GM19240 (cell line): ENCODE measurements around the gene NTMT1.
A peak's percentile ranks its signal among the peaks of the same experiment; 100 is the strongest.

Source experiments
- DNase-seq: peaks from one replicate; pipeline ENCODE4 v3.0.0; 2011; ENCODE audit warnings: low spot score; ENCODE audit not compliant: insufficient read length

The NTMT1 gene

DNA sequence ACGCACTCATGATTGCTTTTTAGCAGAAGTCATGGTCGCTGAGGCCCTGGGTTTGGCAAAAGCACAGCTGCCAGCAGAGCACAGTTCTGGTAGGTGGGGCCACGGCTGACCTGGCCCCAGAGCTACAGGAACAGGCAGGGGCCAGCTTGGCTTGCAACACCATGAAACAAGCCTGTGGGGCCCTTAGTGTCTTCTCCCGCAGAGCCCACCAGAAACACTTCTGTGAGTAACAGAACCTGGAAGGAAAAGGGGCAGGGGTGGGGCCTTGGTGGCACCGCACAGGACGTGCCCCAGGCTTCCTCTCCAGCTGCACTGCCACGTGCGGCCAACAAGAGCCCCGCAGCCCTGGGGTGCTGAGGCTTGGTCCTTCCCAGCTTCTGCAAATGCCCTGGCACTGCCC lies 11.1 kb downstream of the NTMT1 start:
- no peak for DNase-seq

GRCh38 chr9:129637673-129638439 lies 11.9 kb downstream of the NTMT1 start:
- DNase-seq: no peak

DNA sequence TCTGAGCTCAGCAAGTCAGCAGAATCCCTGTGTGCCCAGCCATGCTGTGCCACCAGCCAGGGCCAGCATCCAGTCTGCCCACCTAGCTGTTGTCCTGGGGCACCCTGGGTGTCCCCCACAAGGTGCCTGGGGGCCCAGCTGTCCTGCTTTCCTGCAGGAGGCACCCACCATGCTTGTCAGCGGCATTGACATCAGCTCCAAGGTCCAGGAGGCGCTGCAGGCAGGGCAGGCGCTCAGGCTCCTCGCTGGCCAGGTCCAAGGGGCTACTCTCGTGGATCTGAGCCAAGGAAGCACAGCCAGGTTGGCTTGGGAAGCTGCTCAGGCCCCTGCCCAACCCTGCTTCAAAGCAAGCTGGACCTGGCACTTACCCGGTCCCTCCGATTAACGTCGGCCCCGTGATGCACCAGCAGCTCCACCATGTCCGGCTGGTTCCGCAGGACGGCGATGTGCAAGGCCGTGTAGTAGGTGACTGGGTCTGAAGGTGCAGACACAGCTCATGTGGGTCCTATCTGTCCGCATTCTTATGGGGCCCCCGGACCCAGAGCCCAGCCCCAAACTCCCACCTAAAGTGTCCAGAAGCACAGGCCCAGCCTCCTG lies 13.2 kb downstream of the NTMT1 start:
- no peak for DNase-seq

DNA sequence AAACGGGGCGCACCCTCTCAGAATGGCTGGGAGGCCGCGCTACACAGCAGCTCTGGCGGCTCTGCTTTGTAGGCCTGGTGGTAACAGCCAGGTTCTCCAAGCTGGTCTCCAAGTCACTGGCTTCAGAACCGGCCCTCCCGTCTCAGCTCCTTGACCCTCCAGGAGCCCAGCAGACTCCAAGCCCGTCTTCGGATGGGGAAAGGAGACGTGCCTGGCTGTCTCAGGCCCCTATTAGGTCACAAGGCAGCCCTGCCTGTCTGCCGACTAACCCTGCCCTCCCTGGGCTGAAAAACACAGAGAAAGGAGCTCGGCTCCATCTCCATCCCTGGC lies 13.8 kb downstream of the NTMT1 start:
- no peak for DNase-seq

GRCh38 chr9:129640086-129640870 lies 14.3 kb downstream of the NTMT1 start:
- DNase-seq: no peak

DNA sequence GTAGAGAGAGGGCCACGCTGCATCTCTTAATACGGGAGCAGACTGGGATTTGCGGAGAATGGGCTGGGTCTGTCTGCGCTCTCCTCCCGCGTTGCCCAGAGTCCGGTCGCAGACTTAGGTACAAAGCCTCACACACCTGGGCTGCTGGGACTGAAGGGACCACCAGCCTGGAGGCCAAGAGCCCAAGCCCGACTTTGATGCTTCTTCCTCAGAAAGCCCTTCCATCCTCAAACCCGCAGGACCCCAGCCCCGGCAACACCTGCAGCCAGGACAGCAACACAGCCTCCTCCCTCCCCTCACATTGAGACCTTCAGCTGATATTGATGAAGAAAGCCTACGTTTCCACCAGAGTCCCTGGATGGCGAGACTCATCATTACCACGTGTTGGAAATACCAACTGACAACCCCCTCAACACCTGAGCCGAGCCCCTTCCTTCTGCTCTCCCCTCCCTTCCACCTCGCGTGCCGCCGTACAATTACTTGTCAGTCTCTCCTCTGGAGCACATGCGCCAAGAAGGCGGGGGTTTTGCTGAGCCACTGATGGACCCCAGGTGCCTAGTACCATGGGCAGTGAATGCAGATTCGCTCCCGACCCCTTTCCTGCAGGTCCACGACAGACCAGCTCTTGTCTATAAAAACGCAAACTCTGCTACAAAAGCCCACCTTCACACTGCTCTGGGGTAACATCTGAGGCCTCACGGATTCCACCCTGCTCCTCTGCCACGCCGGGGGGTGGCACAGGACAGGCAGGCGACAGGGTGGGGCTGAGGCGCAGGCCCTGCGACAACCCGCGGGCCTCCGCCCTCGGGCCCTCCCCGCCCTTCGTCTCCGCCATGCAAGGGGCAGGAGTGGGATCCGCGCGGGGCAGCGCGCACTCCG lies 15.1 kb downstream of the NTMT1 start:
- no peak for DNase-seq

GRCh38 chr9:129641750-129642585 lies 16.0 kb downstream of the NTMT1 start, which contains the start of gene ASB6:
Gene ASB6 (minus strand): TSS chr9:129642151. CDS start chr9:129641999, 152 bp downstream.
- DNase-seq: peak; percentile 100

- DNase-seq: no peak
Observed at GRCh38 chr9:129643706-129644105, 17.7 kb downstream of the NTMT1 start.

- no peak for DNase-seq
Observed at GRCh38 chr9:129644365-129644764, 18.4 kb downstream of the NTMT1 start.

GRCh38 chr9:129644902-129645301 lies 18.9 kb downstream of the NTMT1 start:
- no peak for DNase-seq

DNA sequence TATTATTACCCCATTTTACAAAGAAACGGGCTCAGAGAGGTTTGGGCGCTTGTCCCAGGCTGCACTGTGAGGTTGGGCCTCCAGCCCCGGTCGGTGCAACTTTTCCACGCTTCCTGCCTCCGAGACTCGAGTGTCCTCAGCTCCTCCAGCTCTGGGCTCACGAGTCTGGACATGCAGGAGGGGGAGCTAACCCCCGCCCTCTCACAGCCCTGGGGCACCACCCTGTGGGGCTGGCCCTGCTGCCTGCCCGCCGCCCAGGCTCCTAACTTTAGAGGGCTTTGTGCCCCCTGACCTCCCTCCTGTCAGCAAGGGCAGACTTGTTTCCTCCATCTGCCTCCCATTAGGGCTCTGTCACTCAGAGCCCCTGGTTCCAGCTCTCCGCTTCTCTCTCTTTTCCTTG lies 20.3 kb downstream of the NTMT1 start:
- DNase-seq: no peak

DNA sequence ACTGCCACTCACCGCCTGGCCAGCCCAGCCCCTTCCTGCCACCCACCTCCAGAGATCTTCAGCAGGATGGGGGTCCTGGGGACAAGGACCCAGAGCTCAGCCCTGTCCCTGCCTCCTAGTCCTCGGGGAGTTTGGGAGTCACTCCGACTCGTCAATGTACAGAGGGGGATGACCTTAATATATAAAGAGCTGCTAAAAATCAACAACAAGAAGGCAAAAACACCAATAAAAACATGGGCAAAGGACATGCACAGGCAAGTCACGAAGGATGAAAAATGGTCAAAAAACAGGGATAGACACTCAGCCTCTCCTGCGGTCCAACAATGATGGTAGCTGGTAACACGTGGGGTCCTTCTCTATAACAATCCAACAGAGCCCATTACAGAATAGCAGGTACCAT lies 20.7 kb downstream of the NTMT1 start:
- DNase-seq: no peak

DNA sequence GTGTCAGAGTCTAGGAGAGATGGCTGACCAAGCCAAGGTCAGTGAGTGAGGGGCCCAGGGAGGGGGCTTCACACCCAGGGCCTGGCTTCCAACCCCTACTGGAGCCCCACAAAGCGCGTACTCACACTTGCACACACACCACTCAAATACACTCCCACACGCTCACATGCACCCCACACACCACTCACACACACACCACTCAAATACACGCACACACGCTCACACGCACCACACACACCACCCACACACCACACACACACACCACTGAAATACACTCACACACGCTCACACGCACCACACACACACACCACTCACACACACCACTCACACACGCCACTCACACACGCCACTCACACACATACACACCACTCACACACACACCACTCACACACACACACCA lies 21.7 kb downstream of the NTMT1 start:
- DNase-seq: no peak

DNA sequence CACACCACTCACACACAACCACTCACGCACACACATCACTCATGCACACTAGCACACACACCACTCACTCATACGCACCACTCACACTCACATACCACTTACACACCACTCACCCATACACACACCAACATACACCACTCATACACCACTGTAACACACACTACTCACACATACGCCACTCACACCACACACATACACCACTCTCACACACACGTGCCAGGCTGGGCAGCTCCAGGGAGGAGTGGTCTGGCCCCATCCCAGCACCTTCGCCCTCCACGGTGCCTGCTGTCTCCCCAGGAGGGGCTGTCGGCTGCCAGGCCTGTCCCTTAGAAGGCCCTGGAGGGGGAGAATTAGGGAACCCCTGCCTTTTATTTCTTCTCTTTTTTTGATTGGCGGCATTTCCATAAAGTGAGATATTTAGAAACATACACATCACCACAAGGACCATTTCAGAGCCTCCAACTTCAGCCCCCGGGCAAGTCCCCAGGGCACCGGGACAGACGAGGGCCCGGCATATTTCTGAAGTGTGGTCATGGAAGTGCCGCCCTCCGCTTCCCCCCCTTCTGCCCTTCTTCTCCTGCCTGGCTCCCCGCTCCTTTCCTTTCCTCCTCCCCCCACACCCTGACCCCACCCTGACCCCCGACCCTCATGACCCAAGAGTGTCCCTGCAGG lies 22.3 kb downstream of the NTMT1 start:
- no peak for DNase-seq

- no peak for DNase-seq
Observed at GRCh38 chr9:129648764-129649115, 22.8 kb downstream of the NTMT1 start.

- DNase-seq: no peak
Observed at GRCh38 chr9:129649726-129650679, 24.0 kb downstream of the NTMT1 start.

- no peak for DNase-seq
Observed at GRCh38 chr9:129650680-129651235, 24.8 kb downstream of the NTMT1 start.

- DNase-seq: no peak
Observed at GRCh38 chr9:129653823-129654553, 28.0 kb downstream of the NTMT1 start.
